ENCODE measurements around the gene MOV10L1. TPM values are rescaled to one million over a fixed set of nuclear protein-coding genes. Genes with fewer than 3 reads are reported as not detected.

Gene MOV10L1
- total RNA-seq, 1 experiment from 2014 or later, result not detected

DNA sequence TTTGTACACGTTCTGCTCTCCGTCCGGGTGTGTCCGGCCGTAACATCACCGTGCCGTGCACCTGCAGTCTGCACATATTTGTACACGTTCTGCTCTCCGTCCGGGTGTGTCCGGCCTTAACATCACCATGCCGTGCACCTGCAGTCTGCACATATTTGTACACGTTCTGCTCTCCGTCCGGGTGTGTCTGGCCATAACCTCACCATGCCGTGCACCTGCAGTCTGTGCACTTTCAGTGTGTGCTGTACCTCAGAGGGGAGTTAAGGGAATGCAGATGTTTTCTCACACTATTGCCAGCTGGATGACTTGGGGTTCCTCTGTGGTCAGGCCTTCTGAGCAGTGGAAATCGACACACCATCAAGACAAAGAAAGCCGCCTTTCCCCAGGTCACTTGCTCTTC, 35.9 kb upstream of the MOV10L1 start:
- no peak for DNase-seq
- Histone ChIP-seq H3K4me1 (peaks cover 4% of the 10 kb centered on the region), H3K4me3 (no peak overlapping the region), H3K36me3 (no peaks in the 10 kb centered on the region), H3K27me3 (no peaks in the 10 kb centered on the region), H3K27ac (no peak overlapping the region), H3K9me3 (replicated peaks) (peaks cover 4% of the 10 kb centered on the region; the same call in 1 of the 2 replicates)

DNA sequence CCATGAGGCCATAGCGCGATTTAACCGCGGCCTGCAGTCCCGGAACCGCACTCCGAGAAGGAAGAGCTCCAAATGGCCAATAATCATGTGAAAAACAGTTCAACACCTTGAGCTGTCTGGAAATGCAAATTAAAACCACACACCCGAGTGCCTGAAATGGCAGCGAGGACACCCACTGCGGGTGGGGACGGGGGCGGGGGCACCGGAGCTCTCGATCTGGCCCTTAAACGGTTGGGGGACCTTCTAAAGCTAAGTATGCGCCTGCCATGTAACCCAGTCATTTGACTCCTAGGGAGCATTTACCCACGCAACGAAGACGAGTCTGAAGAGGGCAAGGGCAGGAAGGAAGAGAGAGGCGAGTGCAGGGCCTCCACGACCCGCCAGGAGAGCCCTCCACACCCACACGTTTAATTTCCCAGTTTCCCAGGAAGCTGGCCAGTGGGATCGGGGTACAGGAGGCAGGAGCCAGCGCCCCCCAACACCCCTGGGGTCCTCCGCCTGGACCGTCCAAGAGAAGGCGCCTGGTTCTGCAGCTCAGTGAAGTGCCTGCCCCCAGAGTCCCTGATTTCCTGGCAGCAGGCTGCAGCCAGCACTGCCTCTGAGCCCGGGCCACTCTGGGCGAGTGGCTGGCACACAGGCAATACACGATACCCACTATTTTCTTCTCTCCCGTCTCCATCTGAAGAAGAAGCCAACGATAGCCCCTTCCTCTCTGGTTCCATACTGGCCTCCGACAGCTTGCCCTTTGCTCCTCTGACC, 33.4 kb upstream of the MOV10L1 start:
- H3K36me3 ChIP-seq, result no peaks in the 10 kb centered on the region
- peaks cover 4% of the 10 kb centered on the region; the same call in 1 of the 2 replicates for H3K9me3 ChIP-seq (replicated peaks)
- H3K4me3 ChIP-seq, result no peak overlapping the region
- peaks cover 18% of the 10 kb centered on the region for H3K4me1 ChIP-seq
- DNase-seq, result no peak
- H3K27me3 ChIP-seq, result no peaks in the 10 kb centered on the region
- no peak overlapping the region for H3K27ac ChIP-seq

DNA sequence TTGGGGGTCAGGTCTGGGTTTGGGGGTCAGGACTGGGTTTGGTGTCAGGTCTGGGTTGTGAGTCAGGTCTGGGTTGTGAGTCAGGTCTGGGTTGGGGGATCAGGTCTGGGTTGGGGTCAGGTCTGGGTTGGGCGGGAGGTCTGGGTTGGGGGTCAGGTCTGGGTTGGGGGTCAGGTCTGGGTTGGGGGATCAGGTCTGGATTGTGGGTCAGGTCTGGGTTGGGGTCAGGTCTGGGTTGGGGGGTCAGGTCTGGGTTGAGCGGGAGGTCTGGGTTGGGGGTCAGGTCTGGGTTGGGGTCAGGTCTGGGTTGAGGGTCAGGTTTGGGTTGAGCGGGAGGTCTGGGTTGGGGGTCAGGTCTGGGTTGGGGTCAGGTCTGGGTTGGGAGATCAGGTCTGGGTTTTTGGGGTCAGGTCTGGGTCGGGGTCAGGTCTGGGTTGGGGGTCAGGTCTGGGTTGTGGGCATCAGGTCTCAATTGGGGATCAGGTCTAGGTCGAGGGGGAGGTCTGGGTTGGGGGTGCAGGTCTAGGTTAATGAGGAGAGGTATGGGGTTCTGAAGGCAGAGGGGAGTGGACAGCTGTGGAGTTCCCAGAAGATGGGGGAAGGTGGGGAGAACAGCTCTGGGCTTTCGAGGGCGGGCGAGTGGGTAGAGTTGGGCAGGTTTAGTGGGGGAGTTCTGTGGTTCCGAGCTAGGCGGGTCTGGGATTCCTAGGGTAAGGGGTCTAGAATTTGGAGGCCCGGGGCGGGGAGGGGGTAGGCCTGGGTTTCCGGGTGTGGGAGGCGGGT, 32.3 kb upstream of the MOV10L1 start:
- Histone ChIP-seq H3K36me3 (no peaks in the 10 kb centered on the region), H3K4me3 (no peak overlapping the region), H3K27me3 (no peaks in the 10 kb centered on the region), H3K4me1 (peaks cover 26% of the 10 kb centered on the region), H3K9me3 (replicated peaks) (peaks cover 4% of the 10 kb centered on the region; the same call in 1 of the 2 replicates), H3K27ac (no peak overlapping the region)
- no peak for DNase-seq

GRCh38 chr22:50058061-50058905, 31.5 kb upstream of the MOV10L1 start, which contains the start of gene TTLL8:
TSS of gene TTLL8 (minus strand) at chr22:50058298.
- H3K4me3 ChIP-seq, result peak within 1 kb of the TSS; percentile 17; the same call in 1 of the 2 replicates

DNA sequence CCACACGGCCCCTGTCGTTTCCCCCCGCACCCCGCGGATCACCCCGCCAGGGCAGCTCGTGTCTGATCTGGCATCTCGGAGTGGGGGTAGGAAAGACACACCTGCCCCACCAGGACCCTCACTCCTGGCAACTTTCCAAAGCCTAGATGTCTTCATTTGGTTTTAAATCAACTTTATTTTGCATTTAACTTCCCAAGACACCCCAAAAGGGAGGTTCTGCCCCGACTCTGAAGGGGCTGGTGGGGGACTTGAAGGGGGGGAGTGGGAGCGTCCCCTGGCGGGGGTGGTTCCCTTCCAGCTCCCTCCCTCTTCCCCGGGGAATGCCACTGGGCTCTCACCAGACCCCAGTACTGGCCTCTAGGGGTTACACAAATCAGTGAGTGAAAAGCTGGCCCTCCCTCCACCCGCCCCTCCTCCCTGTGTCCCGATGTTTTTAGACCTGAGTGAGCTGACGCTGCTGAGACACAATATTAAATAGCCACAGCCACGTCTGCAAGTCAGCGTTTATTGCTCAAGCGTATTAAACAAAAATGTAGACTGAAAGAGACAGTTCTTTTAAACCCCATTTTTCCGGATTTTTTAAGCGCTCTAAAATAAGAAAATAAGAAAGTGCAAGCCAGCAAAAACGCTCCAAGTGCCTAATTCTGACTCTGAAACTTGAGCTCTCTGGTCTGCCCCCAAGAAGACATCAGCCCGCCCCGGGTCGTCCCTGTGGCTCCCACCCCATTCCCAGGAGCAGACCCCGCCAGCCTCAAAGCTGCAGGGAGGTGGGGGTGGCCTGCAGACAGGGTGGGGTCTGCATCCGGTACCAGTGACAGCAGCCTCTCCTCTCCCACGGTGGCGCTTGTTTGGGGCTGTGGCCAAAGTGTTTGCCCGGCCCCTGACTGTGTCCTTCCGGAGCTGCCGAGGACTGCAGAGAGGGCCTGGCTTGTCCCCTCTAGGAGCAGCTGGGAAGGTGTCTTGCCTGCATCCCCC, 30.6 kb upstream of the MOV10L1 start:
- Histone ChIP-seq H3K4me3 (peak overlapping the region; percentile 17), H3K36me3 (no peaks in the 10 kb centered on the region), H3K27me3 (no peaks in the 10 kb centered on the region), H3K27ac (no peak overlapping the region), H3K9me3 (replicated peaks) (no peaks in the 10 kb centered on the region), H3K4me1 (peaks cover 28% of the 10 kb centered on the region)
- peak; percentile 67 to 79 for DNase-seq

More at GRCh38 chr22:50058061-50058905, 31.5 kb upstream of the MOV10L1 start, which contains the start of gene TTLL8:
- Histone ChIP-seq H3K9me3 (replicated peaks) (peaks cover 2% of the 10 kb centered on the region; the same call in 1 of the 2 replicates), H3K36me3 (no peaks in the 10 kb centered on the region), H3K4me1 (peaks cover 28% of the 10 kb centered on the region), H3K27me3 (no peaks in the 10 kb centered on the region), H3K27ac (no peak within 1 kb of the TSS)
- DNase-seq, result no peak

- Histone ChIP-seq H3K27ac (no peak overlapping the region), H3K9me3 (replicated peaks) (no peaks in the 10 kb centered on the region), H3K27me3 (no peaks in the 10 kb centered on the region), H3K4me3 (no peak overlapping the region), H3K4me1 (peaks cover 28% of the 10 kb centered on the region), H3K36me3 (no peaks in the 10 kb centered on the region)
- DNase-seq, result no peak
Observed at GRCh38 chr22:50059881-50060262, 29.9 kb upstream of the MOV10L1 start.

GRCh38 chr22:50060441-50061140, 29.2 kb upstream of the MOV10L1 start:
- H3K27ac ChIP-seq, result no peak overlapping the region
- no peaks in the 10 kb centered on the region for H3K27me3 ChIP-seq
- H3K4me3 ChIP-seq, result no peak overlapping the region
- H3K36me3 ChIP-seq, result no peaks in the 10 kb centered on the region
- peaks cover 28% of the 10 kb centered on the region for H3K4me1 ChIP-seq
- H3K9me3 ChIP-seq (replicated peaks), result no peaks in the 10 kb centered on the region
- no peak for DNase-seq

DNA sequence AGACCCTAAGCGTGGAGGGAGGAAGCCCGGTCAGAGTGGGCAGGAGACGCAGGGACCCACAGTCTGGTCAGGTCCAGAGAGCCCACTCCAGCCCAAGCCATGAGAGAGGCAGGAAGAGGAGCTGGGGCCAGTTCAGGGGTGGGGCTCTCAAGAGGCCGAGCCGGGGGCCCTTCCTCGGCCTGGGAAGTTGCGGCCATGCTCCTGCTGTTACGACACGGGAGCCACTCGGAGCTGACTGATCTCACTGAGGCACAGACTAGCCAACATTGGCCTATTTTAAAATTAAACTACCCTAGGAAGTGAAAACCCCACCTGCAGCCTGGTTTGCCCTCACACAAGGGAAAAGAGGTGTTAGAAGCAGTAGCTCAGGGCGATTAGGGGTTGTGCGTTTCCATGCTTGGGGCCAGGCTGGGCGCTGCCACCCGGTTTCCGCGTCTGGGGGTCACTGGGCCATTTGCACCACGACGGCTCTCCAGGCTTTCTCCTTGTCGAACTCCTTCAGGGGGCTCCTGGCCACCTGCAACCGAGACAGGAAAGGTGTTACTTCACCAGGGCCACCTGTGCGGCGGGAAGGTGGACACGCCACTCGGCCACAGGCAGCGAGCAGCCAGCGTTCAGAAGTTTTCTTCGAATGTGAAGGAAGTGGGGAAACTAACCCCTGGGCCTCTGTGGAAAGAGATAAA, 28.5 kb upstream of the MOV10L1 start:
- DNase-seq, result no peak
- Histone ChIP-seq H3K4me3 (no peak overlapping the region), H3K4me1 (peaks cover 28% of the 10 kb centered on the region), H3K27ac (no peak overlapping the region), H3K9me3 (replicated peaks) (no peaks in the 10 kb centered on the region), H3K27me3 (no peaks in the 10 kb centered on the region), H3K36me3 (no peaks in the 10 kb centered on the region)

GRCh38 chr22:50061824-50062355, 27.9 kb upstream of the MOV10L1 start:
- Histone ChIP-seq H3K4me3 (no peak overlapping the region), H3K36me3 (no peaks in the 10 kb centered on the region), H3K27me3 (no peaks in the 10 kb centered on the region), H3K9me3 (replicated peaks) (no peaks in the 10 kb centered on the region), H3K27ac (no peak overlapping the region), H3K4me1 (peaks cover 28% of the 10 kb centered on the region)
- peak; percentile 62 to 70 for DNase-seq

- H3K4me3 ChIP-seq, result no peak overlapping the region
- no peaks in the 10 kb centered on the region for H3K36me3 ChIP-seq
- H3K27me3 ChIP-seq, result no peaks in the 10 kb centered on the region
- H3K9me3 ChIP-seq (replicated peaks), result no peaks in the 10 kb centered on the region
- DNase-seq, result no peak
- no peak overlapping the region for H3K27ac ChIP-seq
- H3K4me1 ChIP-seq, result peaks cover 28% of the 10 kb centered on the region
Observed at GRCh38 chr22:50062509-50063135, 27.2 kb upstream of the MOV10L1 start.

GRCh38 chr22:50063589-50064393, 26.0 kb upstream of the MOV10L1 start:
- no peak for DNase-seq
- no peaks in the 10 kb centered on the region for H3K9me3 ChIP-seq (replicated peaks)
- H3K4me1 ChIP-seq, result peaks cover 28% of the 10 kb centered on the region
- H3K27me3 ChIP-seq, result no peaks in the 10 kb centered on the region
- no peak overlapping the region for H3K27ac ChIP-seq
- no peak overlapping the region for H3K4me3 ChIP-seq
- H3K36me3 ChIP-seq, result no peaks in the 10 kb centered on the region

DNA sequence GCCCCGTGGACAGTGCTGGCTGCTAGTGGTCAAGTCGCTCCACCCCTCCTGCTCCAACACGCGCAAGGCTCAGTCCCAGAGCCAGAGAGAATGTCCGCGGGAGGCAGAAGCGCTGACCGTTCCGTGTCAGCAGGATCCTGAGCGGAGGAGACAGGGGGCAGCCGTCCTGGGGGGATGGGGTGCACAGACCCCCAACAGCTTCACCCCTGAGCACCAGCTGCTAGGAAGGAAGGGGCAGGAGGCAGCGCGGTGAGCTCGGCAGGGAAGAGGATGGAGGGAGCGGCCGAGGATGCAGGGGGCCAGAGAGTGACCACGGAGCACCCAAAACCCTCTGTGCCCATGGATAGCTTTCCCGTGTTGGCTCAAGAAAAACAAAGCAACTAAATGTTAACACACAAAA, 25.4 kb upstream of the MOV10L1 start:
- Histone ChIP-seq H3K27ac (no peak overlapping the region), H3K9me3 (replicated peaks) (no peaks in the 10 kb centered on the region), H3K36me3 (no peaks in the 10 kb centered on the region), H3K4me3 (no peak overlapping the region), H3K27me3 (no peaks in the 10 kb centered on the region), H3K4me1 (peaks cover 25% of the 10 kb centered on the region)
- DNase-seq, result no peak
